ENCODE measurements around the gene SSC5D. TPM values are rescaled to one million over a fixed set of nuclear protein-coding genes. Genes with fewer than 3 reads are reported as not detected.

Gene SSC5D
- total and polyA plus RNA-seq, 10 of the 15 experiments (the other 5 are each of a cell fraction or from before 2014, with no cell fraction given) = 0.03 to 0.13 (median 0.05) TPM; not detected in 4

- no peaks in the 10 kb centered on the region for H3K9me3 ChIP-seq (replicated peaks; ENCODE audit: control insufficient read depth, insufficient read depth, low read length)
- CTCF ChIA-PET = no interaction called here
- BruUV-seq (replicated peaks) = no TSS peak
- POLR2A ChIA-PET = no interaction called here
- SMC1A ChIA-PET (ENCODE audit: uncharacterized antibody, unreplicated experiment) = no interaction called here
- no peak overlapping the region for H2AFZ ChIP-seq (ENCODE audit: control insufficient read depth, low read depth, low read length)
- no peak overlapping the region for H3K27ac ChIP-seq (ENCODE audit: control insufficient read depth, insufficient read depth)
- H3K4me3 ChIP-seq = no peak overlapping the region
- WGBS (ENCODE audit: insufficient coverage, insufficient replicate concordance, low lambda C conversion rate, missing lambda C conversion rate) = 12% methylated on average over 13 of the region's 80 CpGs
- H3K79me2 ChIP-seq (ENCODE audit: control insufficient read depth, insufficient read depth, low read length) = no peaks in the 10 kb centered on the region
- TF ChIP-seq SMAD1 (IDR thresholded peaks at IDR 0.05; ENCODE audit: low read depth, partially characterized antibody) (no peak), ESRRA (IDR thresholded peaks at IDR 0.05; ENCODE audit: low read length) (no peak), WRNIP1 (IDR thresholded peaks at IDR 0.05; ENCODE audit: borderline replicate concordance, low read depth, low read length) (no peak), SIX5 (IDR thresholded peaks at IDR 0.05; ENCODE audit: low read depth, low read length, severe bottlenecking) (no peak), PAX5 (IDR thresholded peaks at IDR 0.05; ENCODE audit: borderline replicate concordance, low read depth, low read length) (no peak), REST (IDR thresholded peaks at IDR 0.05; ENCODE audit: low read depth, low read length) (no peak), NFYB (IDR thresholded peaks at IDR 0.05; ENCODE audit: insufficient read depth, low read depth, low read length) (no peak), ZNF274 (IDR thresholded peaks at IDR 0.05; ENCODE audit: insufficient read depth, insufficient read length) (no peak), CEBPZ (IDR thresholded peaks at IDR 0.05; ENCODE audit: low read depth, low read length) (no peak), CHD4 (IDR thresholded peaks at IDR 0.05) (no peak), E4F1 (IDR thresholded peaks at IDR 0.05; ENCODE audit: borderline replicate concordance, partially characterized antibody) (no peak)
- no peak for FAIRE-seq
- ATAC-seq = 0 out of 3 replicates have a peak, but pooled peaks have one; percentile 23
- peaks cover 3 to 4% of the 10 kb centered on the region in 2 experiments for H3K36me3 ChIP-seq (ENCODE audit: control insufficient read depth in 2 of 2, insufficient read depth in 2 of 2, low read length in 1 of 2)
- RAD21 ChIA-PET (ENCODE audit: unreplicated experiment) = no interaction called here
- H3K27me3 ChIP-seq (replicated peaks in 1 of 2; ENCODE audit: control insufficient read depth in 2 of 2, insufficient read depth in 2 of 2, low read length in 1 of 2) = no peaks in the 10 kb centered on the region; a peak in 2 of 4 replicates
- intact Hi-C loops (cut with micrococcal nuclease; ENCODE audit: unreplicated experiment) (no loop called here), in situ Hi-C loops (cut with MboI) (no loop called here)
- peaks cover 4% of the 10 kb centered on the region; the same call in 1 of the 2 replicates for H4K20me1 ChIP-seq (ENCODE audit: control insufficient read depth, insufficient read depth)
- no peaks in the 10 kb centered on the region for H3K4me1 ChIP-seq (ENCODE audit: control insufficient read depth, insufficient read depth, low read length)
- DNase-seq (ENCODE audit: low read depth, low spot score) = no peak
- H3K4me2 ChIP-seq (ENCODE audit: control insufficient read depth, insufficient read depth) = no peak overlapping the region
- H3K9ac ChIP-seq (ENCODE audit: control insufficient read depth, insufficient read depth, low read length) = no peak overlapping the region
Measured at GRCh38 chr19:55451163-55451964, 36.9 kb upstream of the SSC5D start.

Measured in GM12878 (cell line).